PC-3 (cell line): ENCODE results near the gene PSAPL1. TPM values are rescaled to one million over a fixed set of nuclear protein-coding genes. Genes with fewer than 3 reads are reported as not detected.

Experiments used
- ATAC-seq: fragments of 200-7000 bp; cut with Tn5 transposase; 2 replicates; pipeline ENCODE4 v1.9.1; 2020; ENCODE audit warnings: mild to moderate bottlenecking, moderate library complexity
- BruUV-seq: library from RNA; stranded (reverse); fragments of 400-500 nt; replicated peaks from 2 replicates; lab custom pipeline; 2021; lab: Mats Ljungman, UMichigan
- CTCF ChIA-PET: fragments of 300-600 bp; sonication (Branson Sonifier 250); formaldehyde crosslinking; loops from one replicate; lab custom pipeline; 2022; ENCODE audit warnings: antibody characterized with exemption; lab: Charles Lee
- POLR2A ChIA-PET: fragments of 300-600 bp; sonication (Branson Sonifier 250); formaldehyde crosslinking; loops from one replicate; lab custom pipeline; 2022; ENCODE audit warnings: antibody characterized with exemption; ENCODE audit not compliant: unreplicated experiment; lab: Charles Lee
- DNase-seq: peaks from one replicate; pipeline ENCODE4 v3.0.0-alpha.2; 2015
- H2AFZ ChIP-seq: fragments of 300-600 bp; sonication (generic); 2 replicates; pipeline ENCODE4 v1.6.0; 2016; ENCODE audit warnings: antibody characterized with exemption, low read length
- H3F3A ChIP-seq: fragments of 300-600 bp; sonication (generic); one replicate; pipeline ENCODE4 v1.6.0; 2017; ENCODE audit warnings: antibody characterized with exemption, low read length, control low read depth, mild to moderate bottlenecking; ENCODE audit not compliant: unreplicated experiment
- H3K27ac ChIP-seq: fragments of 300-600 bp; sonication (generic); 2 replicates; pipeline ENCODE4 v1.5.1; 2016; ENCODE audit warnings: mild to moderate bottlenecking, low read length
- H3K27me3 ChIP-seq: fragments of 300-600 bp; sonication (generic); 2 replicates; pipeline ENCODE4 v1.6.1; 2016; ENCODE audit warnings: low read length, mixed read lengths
- H3K36me3 ChIP-seq: fragments of 300-600 bp; sonication (generic); 2 replicates; pipeline ENCODE4 v1.6.1; 2016; ENCODE audit warnings: low read depth, mixed run types, low read length, mixed read lengths
- H3K4me1 ChIP-seq: fragments of 300-600 bp; sonication (generic); 2 replicates; pipeline ENCODE4 v1.5.1; 2016; ENCODE audit warnings: low read length; ENCODE audit not compliant: insufficient read depth
- H3K4me2 ChIP-seq: fragments of 300-600 bp; sonication (generic); 2 replicates; pipeline ENCODE4 v1.6.0; 2016; ENCODE audit warnings: low read length
- H3K4me3 ChIP-seq: fragments of 300-600 bp; sonication (generic); 2 replicates; pipeline ENCODE4 v1.5.1; 2016; ENCODE audit warnings: mild to moderate bottlenecking, low read length, mixed read lengths
- H3K79me2 ChIP-seq: fragments of 300-600 bp; sonication (generic); 2 replicates; pipeline ENCODE4 v1.6.1; 2017; ENCODE audit warnings: low read length, mixed read lengths
- H3K9ac ChIP-seq: fragments of 300-600 bp; sonication (generic); 2 replicates; pipeline ENCODE4 v1.6.0; 2016; ENCODE audit warnings: mild to moderate bottlenecking, low read length
- H3K9me2 ChIP-seq: fragments of 300-600 bp; sonication (generic); replicated peaks from 2 replicates; pipeline ENCODE4 v1.6.1; 2016; ENCODE audit warnings: mixed run types, low read length, mixed read lengths
- H3K9me3 ChIP-seq: fragments of 300-600 bp; sonication (generic); 2 replicates; pipeline ENCODE4 v1.6.1; 2016; ENCODE audit warnings: low read length, mixed read lengths
- H4K20me1 ChIP-seq: fragments of 300-600 bp; sonication (generic); 2 replicates; pipeline ENCODE4 v1.6.1; 2016; ENCODE audit warnings: low read length, mixed read lengths
- CTCF ChIP-seq: fragments of 300-600 bp; sonication (generic); conservative IDR thresholded peaks from 2 replicates; pipeline ENCODE4 v1.5.1; 2017; ENCODE audit warnings: antibody characterized with exemption, low read depth, mild to moderate bottlenecking, low read length
- EZH2 ChIP-seq: fragments of 300-600 bp; sonication (generic); IDR thresholded peaks from one replicate; pipeline ENCODE4 v1.6.1; 2017; ENCODE audit warnings: antibody characterized with exemption, mild to moderate bottlenecking, low read length; ENCODE audit not compliant: unreplicated experiment
- EZH2phosphoT487 ChIP-seq: fragments of 300-600 bp; sonication (generic); IDR thresholded peaks from 2 replicates; pipeline ENCODE4 v1.6.1; 2018; ENCODE audit warnings: mild to moderate bottlenecking, antibody characterized with exemption, low read length, borderline replicate concordance
- intact Hi-C: fragments of 100-400 bp; cut with micrococcal nuclease; formaldehyde crosslinking; loops from 2 replicates; pipeline ENCODE4 v1.9.0; 2023
- total RNA-seq: library from RNA; depleted of rRNA; stranded (reverse); fragments of >200 nt; gene quantifications from 2 replicates; pipeline ENCODE4 v1.2.3, GENCODE V29; 2014

PSAPL1 gene
- total RNA-seq, 1 experiment from 2014 or later = 0.15 TPM

GRCh38 chr4:7472442-7473013 lies 37.8 kb upstream of the PSAPL1 start:
- Histone ChIP-seq H3K9ac (no peak overlapping the region), H3F3A (no peaks in the 10 kb centered on the region), H3K9me3 (no peaks in the 10 kb centered on the region), H3K4me2 (no peak overlapping the region), H3K79me2 (no peaks in the 10 kb centered on the region), H4K20me1 (no peaks in the 10 kb centered on the region), H3K9me2 (no peaks in the 10 kb centered on the region), H3K27me3 (no peaks in the 10 kb centered on the region), H3K4me1 (no peaks in the 10 kb centered on the region), H3K27ac (no peak overlapping the region), H2AFZ (no peak overlapping the region), H3K36me3 (no peaks in the 10 kb centered on the region), H3K4me3 (no peak overlapping the region)
- CTCF ChIA-PET = no interaction called here
- intact Hi-C loops = no loop called here
- no TSS peak for BruUV-seq
- DNase-seq (no peak), ATAC-seq (no peak)
- TF ChIP-seq EZH2 = no peak
- TF ChIP-seq EZH2phosphoT487 = no peak
- TF ChIP-seq CTCF = no peak
- POLR2A ChIA-PET = no interaction called here

GRCh38 chr4:7470522-7471128 lies 35.9 kb upstream of the PSAPL1 start:
- DNase-seq = no peak
- CTCF ChIA-PET = no interaction called here
- no TSS peak for BruUV-seq

More at GRCh38 chr4:7470522-7471128, 35.9 kb upstream of the PSAPL1 start:
- POLR2A ChIA-PET = no interaction called here
- Histone ChIP-seq H3K4me1 (no peaks in the 10 kb centered on the region), H3K36me3 (no peaks in the 10 kb centered on the region), H3K9me3 (no peaks in the 10 kb centered on the region), H3K9ac (no peak overlapping the region), H3K79me2 (no peaks in the 10 kb centered on the region), H3K9me2 (no peaks in the 10 kb centered on the region), H2AFZ (no peak overlapping the region), H3K4me3 (no peak overlapping the region), H4K20me1 (no peaks in the 10 kb centered on the region), H3K27me3 (no peaks in the 10 kb centered on the region), H3K4me2 (no peak overlapping the region), H3K27ac (no peak overlapping the region), H3F3A (no peaks in the 10 kb centered on the region)
- intact Hi-C loops = no loop called here
- no peak for ATAC-seq
- TF ChIP-seq CTCF = no peak
- TF ChIP-seq EZH2 = no peak
- no peak for TF ChIP-seq EZH2phosphoT487
